GM19240 (cell line): ENCODE data around the gene PIK3AP1.

Experiments used
- DNase-seq: peaks from one replicate; pipeline ENCODE4 v3.0.0; 2011; ENCODE audit warnings: low spot score; ENCODE audit not compliant: insufficient read length

PIK3AP1 gene

GRCh38 chr10:96613576-96613975, 106.7 kb downstream of the PIK3AP1 start:
- DNase-seq = no peak

- DNase-seq = no peak
Measured at GRCh38 chr10:96612055-96612830, 108.1 kb downstream of the PIK3AP1 start.

GRCh38 chr10:96610817-96611216, 109.5 kb downstream of the PIK3AP1 start:
- no peak for DNase-seq

GRCh38 chr10:96609510-96609909, 110.8 kb downstream of the PIK3AP1 start:
- no peak for DNase-seq

- DNase-seq = no peak
Measured at GRCh38 chr10:96608805-96609204, 111.5 kb downstream of the PIK3AP1 start.

- no peak for DNase-seq
Measured at GRCh38 chr10:96608262-96608661, 112.1 kb downstream of the PIK3AP1 start.

- no peak for DNase-seq
Measured at GRCh38 chr10:96606946-96607345, 113.4 kb downstream of the PIK3AP1 start.

- DNase-seq = no peak
Measured at GRCh38 chr10:96606216-96606615, 114.1 kb downstream of the PIK3AP1 start.

- no peak for DNase-seq
Measured at GRCh38 chr10:96600337-96600736, 120.0 kb downstream of the PIK3AP1 start.

- no peak for DNase-seq
Measured at GRCh38 chr10:96598846-96599245, 121.5 kb downstream of the PIK3AP1 start.

- DNase-seq = no peak
Measured at GRCh38 chr10:96596422-96597407, 123.6 kb downstream of the PIK3AP1 start.

GRCh38 chr10:96595741-96596140, 124.6 kb downstream of the PIK3AP1 start:
- DNase-seq = no peak

GRCh38 chr10:96591946-96592345, 128.4 kb downstream of the PIK3AP1 start:
- no peak for DNase-seq

- DNase-seq = no peak
Measured at GRCh38 chr10:96588616-96589419, 131.5 kb downstream of the PIK3AP1 start.

- DNase-seq = no peak
Measured at GRCh38 chr10:96588060-96588554, 132.2 kb downstream of the PIK3AP1 start.

- DNase-seq = no peak
Measured at GRCh38 chr10:96587264-96588059, 132.9 kb downstream of the PIK3AP1 start.

GRCh38 chr10:96586419-96587263, 133.7 kb downstream of the PIK3AP1 start, which contains the start of gene TM9SF3:
TSS of gene TM9SF3 (minus strand) at chr10:96587012. CDS start at chr10:96586835, 177 bp downstream.
- peak; percentile 69 for DNase-seq

GRCh38 chr10:96585736-96586418, 134.4 kb downstream of the PIK3AP1 start:
- no peak for DNase-seq

- DNase-seq = no peak
Measured at GRCh38 chr10:96584474-96584873, 135.8 kb downstream of the PIK3AP1 start.
